ELR (cell line): ENCODE measurements around the gene SCAF11.

Source experiments
- DNase-seq: peaks from one replicate; pipeline ENCODE4 v3.0.0-alpha.2; 2015; ENCODE audit warnings: low read depth

The SCAF11 gene

GRCh38 chr12:45978108-45978507 lies 12.3 kb downstream of the SCAF11 start:
- no peak for DNase-seq

- no peak for DNase-seq
Observed at GRCh38 chr12:45977620-45978019, 12.8 kb downstream of the SCAF11 start.

DNA sequence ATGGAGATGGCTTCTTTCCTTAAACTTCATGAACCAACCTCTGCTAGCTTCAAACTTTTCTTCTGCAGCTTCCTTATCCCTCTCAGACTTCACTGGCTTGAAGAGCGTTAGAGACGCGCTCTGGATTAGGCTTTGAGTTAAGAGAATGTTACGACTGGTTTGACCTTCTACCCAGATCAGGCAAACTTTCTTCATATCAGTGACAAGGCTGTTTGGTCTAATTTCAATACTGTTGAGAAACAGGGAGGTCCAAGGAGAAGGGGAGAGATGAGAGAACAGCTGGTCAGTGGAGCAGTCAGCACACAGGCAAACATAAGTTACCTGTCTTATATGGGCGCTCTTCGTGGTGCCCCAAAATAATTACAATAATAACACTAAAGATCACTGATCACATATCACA lies 14.9 kb downstream of the SCAF11 start:
- no peak for DNase-seq

DNA sequence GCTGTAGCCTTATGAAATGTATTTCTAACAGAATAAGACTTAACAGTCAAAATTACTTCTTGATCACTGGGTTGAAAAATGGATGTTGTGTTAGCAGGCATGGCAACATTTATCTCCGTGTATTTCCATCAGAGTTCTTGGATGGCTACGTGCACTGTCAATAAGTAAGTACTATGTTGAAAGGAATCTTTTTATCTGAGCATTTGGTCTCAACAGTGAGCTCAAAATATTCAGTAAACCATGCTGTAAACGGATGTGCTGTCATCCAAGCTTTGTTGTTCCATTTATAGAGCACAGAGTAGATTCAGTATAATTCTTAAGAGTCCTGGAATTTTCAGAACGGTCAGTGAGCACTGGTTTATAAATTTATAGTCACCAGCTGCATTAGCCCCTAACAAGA lies 15.5 kb downstream of the SCAF11 start:
- DNase-seq: no peak

DNA sequence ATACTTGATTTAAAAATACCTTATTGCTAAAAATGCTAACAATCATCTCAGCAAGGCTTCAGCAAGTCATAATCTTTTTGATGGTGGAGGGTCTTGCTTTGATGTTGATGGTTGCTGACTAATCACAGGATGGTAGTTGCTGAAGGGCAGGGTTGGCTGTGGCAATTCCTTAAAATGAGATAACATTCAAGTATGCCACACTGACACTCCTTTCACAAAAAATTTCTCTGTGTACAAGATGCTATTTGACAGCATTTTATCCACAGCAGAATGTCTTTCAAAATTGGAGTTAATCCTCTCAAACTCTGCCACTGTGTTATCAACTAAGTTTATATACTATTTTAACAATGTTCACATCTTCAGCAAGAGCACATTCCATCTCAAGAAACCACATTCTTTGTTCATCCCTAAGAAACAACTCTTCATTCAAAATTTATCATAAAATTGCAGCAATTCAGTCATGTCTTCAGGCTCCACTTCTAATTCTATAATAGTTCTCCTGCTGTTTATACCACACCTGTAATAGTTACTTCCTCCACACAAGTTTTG lies 16.1 kb downstream of the SCAF11 start:
- DNase-seq: no peak

DNA sequence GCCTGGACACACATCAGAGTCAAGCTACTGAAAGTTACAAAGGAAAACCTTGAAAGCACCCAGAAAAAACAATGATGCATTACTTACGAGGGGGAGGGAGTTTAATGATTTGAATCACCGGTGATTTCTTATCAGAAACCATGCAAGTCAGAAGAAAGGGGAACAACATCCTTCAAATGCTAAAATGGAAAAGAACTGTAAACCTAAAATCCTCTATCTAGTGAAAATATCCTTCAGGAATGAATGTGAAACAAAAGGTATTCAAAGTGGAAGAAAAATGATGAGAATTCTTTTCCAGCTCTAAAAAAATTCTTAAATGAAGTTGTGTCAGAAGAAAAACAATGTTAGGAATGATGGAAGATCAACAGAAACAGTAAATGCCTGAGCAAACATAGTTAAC lies 16.8 kb downstream of the SCAF11 start:
- DNase-seq: peak; percentile 17

GRCh38 chr12:45970391-45970790 lies 20.0 kb downstream of the SCAF11 start:
- DNase-seq: no peak

DNA sequence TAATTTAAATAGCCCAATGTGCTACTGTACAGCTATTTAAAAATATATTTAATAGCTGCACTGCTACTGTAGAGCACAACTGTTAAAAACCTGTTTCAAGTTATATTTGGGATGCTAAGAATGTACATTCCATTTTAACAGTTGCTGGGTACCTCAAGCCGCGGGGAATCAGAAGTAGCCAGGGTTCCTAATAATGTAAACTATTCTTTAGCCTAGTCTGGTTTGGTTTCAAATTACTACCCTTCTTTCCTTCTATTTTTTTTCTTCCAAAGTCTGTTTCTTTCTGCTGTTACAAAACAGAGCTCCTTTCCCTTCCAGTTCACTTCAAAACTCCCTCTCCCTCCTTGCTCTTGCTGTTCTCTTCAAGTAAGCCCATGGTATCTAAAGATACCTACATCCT lies 21.3 kb downstream of the SCAF11 start:
- DNase-seq: no peak

DNA sequence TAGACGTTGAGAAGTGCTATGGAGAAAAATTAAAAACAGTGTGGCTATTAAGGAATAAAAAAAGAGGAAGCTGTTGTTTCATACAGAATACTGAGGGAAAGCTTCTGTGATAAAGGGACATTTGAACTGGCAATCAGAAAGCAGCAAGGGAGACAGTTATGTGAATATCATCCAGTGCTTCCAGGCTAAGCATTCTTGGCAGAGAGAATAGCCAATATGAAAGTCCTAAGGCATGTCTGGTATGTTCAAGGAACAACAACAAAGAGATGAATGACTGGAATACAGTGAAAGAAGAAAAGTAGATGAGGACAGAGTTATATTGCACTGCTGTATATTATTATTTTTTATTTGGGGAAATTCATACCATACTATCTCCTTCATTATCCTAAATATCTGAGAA lies 23.9 kb downstream of the SCAF11 start:
- DNase-seq: peak; percentile 23

DNA sequence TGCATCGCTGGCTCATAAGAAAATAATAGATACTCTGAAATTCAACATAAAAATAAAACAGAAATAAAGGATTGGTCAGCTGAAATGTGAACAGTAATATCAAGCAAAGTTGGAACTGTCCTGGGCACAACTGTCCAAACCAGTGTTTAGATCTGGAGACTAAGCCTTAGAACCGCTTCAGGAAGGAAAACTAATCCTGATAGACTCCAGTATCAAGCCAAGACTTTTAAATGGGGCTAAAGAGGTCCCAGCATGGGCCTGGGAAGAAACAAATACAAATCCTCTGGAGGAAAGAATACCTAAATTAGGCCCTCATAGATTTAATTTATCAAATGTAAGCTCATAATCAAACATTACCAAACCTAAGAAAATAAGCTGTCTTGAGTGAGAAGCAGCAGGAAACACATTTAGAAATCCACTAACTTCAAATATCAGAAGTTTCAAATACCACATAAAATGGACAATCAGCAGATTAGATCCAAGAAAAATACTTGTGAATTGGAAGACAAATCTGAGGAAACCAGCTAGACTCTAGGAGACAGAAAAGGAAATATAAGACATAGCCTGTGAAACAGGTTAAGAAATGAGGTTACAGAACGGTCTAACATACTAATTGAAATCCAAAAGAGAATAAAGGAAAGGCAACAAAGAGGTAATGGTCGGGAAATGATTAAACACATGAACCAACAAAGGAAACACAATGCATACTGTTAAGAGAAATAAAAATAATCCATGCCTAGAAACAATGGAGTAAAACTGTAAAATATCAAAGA lies 27.6 kb downstream of the SCAF11 start:
- no peak for DNase-seq

DNA sequence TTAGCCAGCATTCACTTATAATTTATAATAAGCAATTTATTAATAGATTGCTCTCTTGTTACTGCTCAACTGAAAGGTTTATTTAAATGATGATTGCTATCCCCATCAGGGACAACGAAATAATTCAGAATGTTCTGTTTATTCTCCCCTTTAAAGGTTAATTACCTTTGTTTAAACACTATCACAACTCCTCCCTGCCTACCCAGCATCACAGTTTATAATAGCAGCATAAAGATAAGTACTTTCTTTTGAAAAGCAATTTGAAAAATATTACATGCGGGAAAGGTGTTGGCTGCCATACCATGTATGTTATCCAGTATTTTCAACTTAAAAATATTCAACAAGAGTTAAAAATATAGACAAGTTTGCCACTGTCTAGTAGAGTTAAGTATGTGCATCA lies 30.6 kb downstream of the SCAF11 start:
- DNase-seq: no peak

GRCh38 chr12:45959025-45959424 lies 31.3 kb downstream of the SCAF11 start:
- DNase-seq: no peak

GRCh38 chr12:45948546-45948945 lies 41.8 kb downstream of the SCAF11 start:
- DNase-seq: no peak

GRCh38 chr12:45946435-45946834 lies 43.9 kb downstream of the SCAF11 start:
- no peak for DNase-seq

DNA sequence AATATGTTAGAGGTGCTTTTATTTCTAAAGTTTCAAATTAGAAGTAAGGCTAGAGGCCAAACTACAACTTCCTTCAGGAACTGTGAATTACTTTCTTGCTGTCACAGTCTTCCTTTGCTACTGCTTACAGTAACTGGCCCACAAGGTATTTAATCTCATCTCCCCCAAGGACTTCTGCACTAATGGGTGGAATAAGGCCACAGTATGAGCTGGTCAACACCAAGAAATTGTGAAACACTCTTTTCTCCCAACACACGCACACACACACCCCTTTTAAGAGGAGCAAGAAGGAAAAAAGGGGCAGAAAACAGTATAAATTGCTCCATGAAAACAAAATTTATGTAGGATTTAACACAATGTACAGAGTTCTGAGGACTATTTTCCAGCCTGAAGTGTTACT lies 45.6 kb downstream of the SCAF11 start:
- DNase-seq: no peak

- DNase-seq: no peak
Observed at GRCh38 chr12:45939759-45940158, 50.6 kb downstream of the SCAF11 start.

GRCh38 chr12:45938566-45938965 lies 51.8 kb downstream of the SCAF11 start:
- no peak for DNase-seq

DNA sequence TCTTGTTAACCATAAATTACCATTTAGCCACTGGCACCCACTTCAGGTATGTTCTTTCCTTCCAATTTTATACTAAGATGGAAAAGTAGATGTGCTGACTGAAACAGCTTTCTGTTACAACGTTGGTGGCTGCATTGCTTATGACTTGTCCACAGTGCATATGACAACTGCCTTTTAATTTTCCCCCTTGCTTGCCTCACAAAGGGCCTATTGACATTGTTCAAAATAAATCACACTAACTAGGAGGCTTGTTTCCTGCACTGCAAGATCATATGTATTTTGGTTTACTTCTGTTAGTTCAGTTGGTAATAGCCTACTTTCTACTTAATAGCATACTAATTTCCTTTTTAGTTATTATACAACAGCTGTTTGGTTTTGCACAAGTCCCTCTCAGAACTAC lies 55.4 kb downstream of the SCAF11 start:
- no peak for DNase-seq

DNA sequence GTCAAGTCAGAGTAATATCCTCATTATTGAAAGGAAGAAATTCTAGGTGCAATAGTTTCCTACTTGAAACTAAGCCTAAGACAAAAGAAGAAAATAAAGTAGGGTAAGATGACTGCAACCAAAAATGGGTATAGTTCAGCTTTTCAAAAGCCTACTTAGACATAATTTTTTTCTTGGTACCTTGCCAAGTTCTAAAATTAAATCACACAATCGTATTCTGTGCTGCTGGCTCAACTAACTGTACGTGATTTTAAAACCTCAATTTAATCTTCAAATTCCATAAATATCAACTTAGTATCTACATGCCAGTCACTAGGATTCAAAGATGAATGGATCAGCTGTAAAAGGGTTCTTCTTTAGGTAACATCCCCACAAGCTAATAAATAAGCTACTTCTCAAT lies 56.9 kb downstream of the SCAF11 start:
- DNase-seq: no peak

- no peak for DNase-seq
Observed at GRCh38 chr12:45930369-45930768, 60.0 kb downstream of the SCAF11 start.

DNA sequence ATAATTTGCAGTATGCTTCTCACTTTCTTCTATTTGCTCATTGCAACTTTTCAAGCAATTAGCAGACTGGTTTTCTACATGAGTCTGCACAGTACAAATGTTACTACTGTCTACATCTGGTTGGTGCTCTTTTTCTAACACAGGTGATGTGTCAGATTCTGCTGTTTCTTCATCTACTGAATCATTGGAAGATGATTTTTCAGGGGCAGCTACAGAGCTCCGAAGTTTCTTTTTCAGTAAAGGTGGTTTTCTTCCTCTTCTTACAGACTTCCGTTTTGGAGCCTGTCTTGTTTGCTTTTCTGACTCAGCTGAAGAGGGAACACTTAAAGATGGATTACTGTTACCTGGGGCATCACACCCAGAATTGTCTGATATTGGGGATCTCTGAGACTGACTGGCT lies 62.1 kb downstream of the SCAF11 start:
- no peak for DNase-seq

GRCh38 chr12:45918818-45919217 lies 71.6 kb downstream of the SCAF11 start:
- DNase-seq: no peak

- no peak for DNase-seq
Observed at GRCh38 chr12:45915405-45915804, 75.0 kb downstream of the SCAF11 start.

- peak; percentile 88 for DNase-seq
Observed at GRCh38 chr12:45914090-45914489, 76.3 kb downstream of the SCAF11 start.
